GM12878 (cell line): ENCODE results near the gene SPTBN1. TPM values are rescaled to one million over a fixed set of nuclear protein-coding genes. Genes with fewer than 3 reads are reported as not detected.

ENCODE experiments used
- ATAC-seq: fragments of 200-7000 bp; cut with Tn5 transposase; 3 replicates; pipeline ENCODE4 v1.9.1; 2020; ENCODE audit warnings: mild to moderate bottlenecking, moderate library complexity
- BruUV-seq: library from RNA; stranded (reverse); fragments of 400-500 nt; replicated peaks from 2 replicates; lab custom pipeline; 2021; lab: Mats Ljungman, UMichigan
- CTCF ChIA-PET: fragments of 300-600 bp; sonication (Branson Sonifier 250); formaldehyde crosslinking; extraction: SDS; loops from one replicate; lab custom pipeline; 2021; ENCODE audit warnings: inconsistent platforms; lab: Yijun Ruan, JAX
- POLR2A ChIA-PET: fragments of 350-600 bp; formaldehyde crosslinking; extraction: SDS; loops from one replicate; lab custom pipeline; 2021; ENCODE audit warnings: inconsistent platforms; lab: Charles Lee
- RAD21 ChIA-PET: fragments of 300-600 bp; sonication (Branson Sonifier 250); formaldehyde crosslinking; loops from one replicate; lab custom pipeline; 2023; ENCODE audit warnings: antibody characterized with exemption; ENCODE audit not compliant: unreplicated experiment; lab: Charles Lee
- SMC1A ChIA-PET: fragments of 300-600 bp; sonication (Branson Sonifier 250); formaldehyde crosslinking; loops from one replicate; lab custom pipeline; 2023; ENCODE audit not compliant: unreplicated experiment, uncharacterized antibody; lab: Charles Lee
- DNase-seq: peaks from one replicate; pipeline ENCODE4 v3.0.0-alpha.2; 2011; ENCODE audit warnings: low read depth, low spot score
- FAIRE-seq: peaks from 3 replicates; lab custom pipeline; 2011; peaks lifted over from hg19 to GRCh38; lab: Jason Lieb, UNC
- H2AFZ ChIP-seq: 2 replicates; pipeline ENCODE4 v1.6.0; 2011; ENCODE audit warnings: low read depth, low read length, control low read depth; ENCODE audit not compliant: control insufficient read depth
- H3K27ac ChIP-seq: 2 replicates; pipeline ENCODE4 v1.5.1; 2011; ENCODE audit warnings: control low read depth; ENCODE audit not compliant: control insufficient read depth, insufficient read depth
- H3K27me3 ChIP-seq, 2 experiments: replicated peaks in 1 of 2; 2 replicates each; pipeline versions ENCODE4 v1.6.0 to v1.6.1; 2011; ENCODE audit warnings: low read length in 1 of 2; ENCODE audit not compliant: control insufficient read depth in 2 of 2, insufficient read depth in 2 of 2
- H3K36me3 ChIP-seq, 2 experiments: 2 replicates each; pipeline ENCODE4 v1.5.1; 2011; ENCODE audit warnings: low read length in 1 of 2; ENCODE audit not compliant: control insufficient read depth in 2 of 2, insufficient read depth in 2 of 2
- H3K4me1 ChIP-seq: 2 replicates; pipeline ENCODE4 v1.6.1; 2011; ENCODE audit warnings: mild to moderate bottlenecking, low read length, moderate library complexity, mixed read lengths; ENCODE audit not compliant: control insufficient read depth, insufficient read depth
- H3K4me2 ChIP-seq: 2 replicates; pipeline ENCODE4 v1.6.0; 2011; ENCODE audit warnings: control low read depth; ENCODE audit not compliant: control insufficient read depth, insufficient read depth
- H3K4me3 ChIP-seq: fragments of 200-600 bp; sonication (generic); 2 replicates; pipeline ENCODE4 v1.5.1; 2016
- H3K79me2 ChIP-seq: 2 replicates; pipeline ENCODE4 v1.6.0; 2011; ENCODE audit warnings: low read length; ENCODE audit not compliant: control insufficient read depth, insufficient read depth
- H3K9ac ChIP-seq: 2 replicates; pipeline ENCODE4 v1.8.0; 2011; ENCODE audit warnings: low read length, control low read depth, mixed read lengths; ENCODE audit not compliant: control insufficient read depth, insufficient read depth
- H3K9me3 ChIP-seq: replicated peaks from 3 replicates; pipeline ENCODE4 v1.5.1; 2011; ENCODE audit warnings: mild to moderate bottlenecking, low read length; ENCODE audit not compliant: control insufficient read depth, insufficient read depth
- H4K20me1 ChIP-seq: 2 replicates; pipeline ENCODE4 v1.6.0; 2011; ENCODE audit not compliant: control insufficient read depth, insufficient read depth
- MLLT1 ChIP-seq: fragments of 450-650 bp; IDR thresholded peaks from 2 replicates; pipeline ENCODE4 v1.6.1; 2016; ENCODE audit warnings: mild to moderate bottlenecking
- NR2F1 ChIP-seq: fragments of 450-650 bp; conservative IDR thresholded peaks from 2 replicates; pipeline ENCODE4 v1.6.1; 2017; ENCODE audit warnings: mild to moderate bottlenecking
- REST ChIP-seq: IDR thresholded peaks from 2 replicates; pipeline ENCODE4 v1.6.1; 2012; ENCODE audit warnings: mild to moderate bottlenecking, low read depth, low read length
- RUNX3 ChIP-seq: IDR thresholded peaks from 2 replicates; pipeline ENCODE4 v1.6.1; 2012; ENCODE audit warnings: low read length, inconsistent platforms
- TCF12 ChIP-seq: IDR thresholded peaks from 2 replicates; pipeline ENCODE4 v1.6.1; 2011; ENCODE audit warnings: low read depth, mild to moderate bottlenecking, low read length
- WGBS: methylation state at CpG from one replicate; pipeline ENCODE4 v1.1.6; 2016; ENCODE audit warnings: low lambda C conversion rate; ENCODE audit not compliant: insufficient replicate concordance, insufficient coverage; ENCODE audit errors: missing lambda C conversion rate; 5-methylcytosine and 5-hydroxymethylcytosine counted together
- in situ Hi-C: fragments of 300-500 bp; cut with MboI; formaldehyde crosslinking; loops from 9 replicates; pipeline ENCODE4 v1.14.3; 2018; ENCODE audit warnings: mixed read lengths
- intact Hi-C: fragments of 100-400 bp; cut with micrococcal nuclease; formaldehyde crosslinking; loops from one replicate; pipeline ENCODE4 v1.14.2; 2022; ENCODE audit not compliant: unreplicated experiment
- polyA plus RNA-seq, 11 experiments: library from polyadenylated mRNA; depleted of rRNA in 4 of 11; unstranded in 6 of 11; stranded (reverse) in 5 of 11; fragments of >200 nt; fragmentation: Nextera tagmentation in 4 of 11; fragmentation: Illumina TruSeq in 1 of 11; extraction: Ambion mirVana in 4 of 11; extraction: Trizol in 1 of 11; gene quantifications; 1 replicate in 1 of 11; 2 replicates in 10 of 11; pipeline versions ENCODE4 v1.2.1 to v1.2.3, GENCODE V29; 2011 to 2016; ENCODE audit warnings: inconsistent platforms in 2 of 11, missing spikeins in 2 of 11, low read depth in 1 of 11
- total RNA-seq, 4 experiments: library from RNA; depleted of rRNA in 3 of 4; stranded (reverse); fragments of >200 nt in 3 of 4; fragmentation: Illumina TruSeq in 1 of 4; extraction: Trizol in 1 of 4; gene quantifications; 2 replicates each; pipeline versions ENCODE4 v1.2.1 to v1.2.3, GENCODE V29; 2013 to 2021

Gene SPTBN1
- total and polyA plus RNA-seq, 10 of the 15 experiments (the other 5 are each of a cell fraction or from before 2014, with no cell fraction given): 20.6 to 154 (median 76.7) TPM

DNA sequence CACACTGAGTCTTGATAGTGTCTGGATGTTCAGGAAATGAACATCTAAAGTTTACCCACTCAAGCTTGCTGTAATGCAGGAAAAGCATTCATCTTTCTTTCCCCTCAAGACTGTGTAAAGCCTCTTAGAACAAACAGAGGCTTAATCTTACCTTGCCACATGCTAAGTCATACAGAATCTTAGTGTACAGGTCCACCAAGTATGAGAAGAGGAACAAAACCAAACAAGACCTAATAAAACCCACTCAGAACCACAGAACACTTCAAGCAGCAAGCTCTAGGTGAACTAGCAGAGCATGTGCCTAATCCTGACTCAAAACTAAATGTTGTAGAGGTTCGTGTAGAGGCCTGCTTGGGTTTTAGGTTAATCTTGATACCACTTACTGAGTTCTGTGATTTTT, 97.6 kb downstream of the SPTBN1 start:
- Histone ChIP-seq H3K4me2 (no peak overlapping the region), H2AFZ (no peak overlapping the region), H3K27ac (no peak overlapping the region), H4K20me1 (no peaks in the 10 kb centered on the region), H3K4me3 (no peak overlapping the region), H3K27me3 (no peaks in the 10 kb centered on the region), H3K36me3 (no peaks in the 10 kb centered on the region), H3K79me2 (peaks cover 12% of the 10 kb centered on the region), H3K9me3 (no peaks in the 10 kb centered on the region), H3K4me1 (peaks cover 27% of the 10 kb centered on the region), H3K9ac (no peak overlapping the region)
- ChIA-PET RAD21 (interaction anchor here (0.9 to 10.8 kb wide), 9 partner anchors 8 to 151 kb away, joined by 3 to 157 read pairs (median 4); no protein-coding TSS in a partner anchor), SMC1A (interaction anchor here (0.7 to 21.8 kb wide), 12 partner anchors 8 to 126 kb away, joined by 3 to 569 read pairs (median 4); no protein-coding TSS in a partner anchor), CTCF (interaction anchor here (0.5 to 2.2 kb wide), 6 partner anchors 23 to 151 kb away, joined by 3 to 8 read pairs (median 4); no protein-coding TSS in a partner anchor), POLR2A (interaction anchor here (0.8 to 14.4 kb wide), 6 partner anchors 8 to 30 kb away, joined by 3 to 504 read pairs (median 4); no protein-coding TSS in a partner anchor)
- 0% methylated on average over 1 of the region's 1 CpG for WGBS
- in situ Hi-C loops: no loop called here
- FAIRE-seq: no peak
- ATAC-seq: no peak
- no peak for DNase-seq
- TF ChIP-seq TCF12 (no peak), RUNX3 (peak; percentile 42; the same call in 1 of the 2 replicates), MLLT1 (0 out of 2 replicates have a peak, but pooled peaks have one; percentile 39)
- intact Hi-C loops: no loop called here
- BruUV-seq: no TSS peak

DNA sequence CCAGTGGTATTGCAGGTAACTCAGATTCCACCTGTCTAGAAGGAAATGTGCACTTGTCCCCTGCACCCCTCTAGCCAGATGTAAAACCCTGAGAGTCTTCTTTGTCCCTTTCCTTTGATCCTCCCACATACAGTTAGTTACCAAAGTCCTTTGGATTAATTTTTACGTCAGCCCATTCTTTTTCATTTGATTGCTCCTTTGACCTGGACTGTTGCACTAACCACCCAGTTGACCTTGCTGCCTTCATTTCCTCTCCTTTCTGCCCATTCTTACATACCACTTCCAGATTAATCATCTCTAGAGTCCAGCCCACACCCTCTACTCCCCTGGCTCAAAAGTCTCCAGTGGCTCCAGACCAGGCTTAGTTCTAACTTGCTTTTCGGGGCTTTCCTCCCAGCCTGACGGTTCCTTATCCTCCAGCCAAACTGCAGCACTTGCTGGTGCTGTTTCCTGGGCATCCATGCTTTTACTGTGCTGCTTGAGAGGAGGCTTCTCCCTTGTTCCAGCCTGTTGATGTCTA, 99.3 kb downstream of the SPTBN1 start:
- H3K9me3 ChIP-seq: no peaks in the 10 kb centered on the region
- no peak for DNase-seq
- WGBS: 82% methylated on average over 3 of the region's 3 CpGs
- RAD21 ChIA-PET: interaction anchor here (1.5 to 10.8 kb wide), 2 partner anchors 31 to 79 kb away, joined by 6 to 157 read pairs; no protein-coding TSS in a partner anchor
- no peak overlapping the region for H3K9ac ChIP-seq
- H3K27ac ChIP-seq: no peak overlapping the region
- no peaks in the 10 kb centered on the region for H4K20me1 ChIP-seq
- intact Hi-C loops (no loop called here), in situ Hi-C loops (no loop called here)
- H2AFZ ChIP-seq: no peak overlapping the region
- H3K4me2 ChIP-seq: no peak overlapping the region
- H3K79me2 ChIP-seq: peaks cover 28% of the 10 kb centered on the region
- SMC1A ChIA-PET: interaction anchor here (1.0 to 21.8 kb wide), 5 partner anchors 19 to 78 kb away, joined by 3 to 569 read pairs (median 4); no protein-coding TSS in a partner anchor
- no peak for FAIRE-seq
- POLR2A ChIA-PET: interaction anchor here (0.6 to 14.4 kb wide), 3 partner anchors 16 to 88 kb away, joined by 4 to 504 read pairs (median 5); no protein-coding TSS in a partner anchor
- peaks cover 27% of the 10 kb centered on the region for H3K4me1 ChIP-seq
- H3K4me3 ChIP-seq: no peak overlapping the region
- no TSS peak for BruUV-seq
- H3K27me3 ChIP-seq: no peaks in the 10 kb centered on the region
- CTCF ChIA-PET: interaction anchor here (2.2 kb wide), 2 partner anchors 32 to 149 kb away, joined by 7 to 10 read pairs; no protein-coding TSS in a partner anchor
- H3K36me3 ChIP-seq: no peaks in the 10 kb centered on the region
- TF ChIP-seq REST (no peak), NR2F1 (peak; percentile 86)
- no peak for ATAC-seq
